ENCODE results near the gene FGF6. TPM values are rescaled to one million over a fixed set of nuclear protein-coding genes. Genes with fewer than 3 reads are reported as not detected.

Gene FGF6
- polyA plus RNA-seq, 1 of the 3 experiments (the other 2 are of a cell fraction), result not detected

DNA sequence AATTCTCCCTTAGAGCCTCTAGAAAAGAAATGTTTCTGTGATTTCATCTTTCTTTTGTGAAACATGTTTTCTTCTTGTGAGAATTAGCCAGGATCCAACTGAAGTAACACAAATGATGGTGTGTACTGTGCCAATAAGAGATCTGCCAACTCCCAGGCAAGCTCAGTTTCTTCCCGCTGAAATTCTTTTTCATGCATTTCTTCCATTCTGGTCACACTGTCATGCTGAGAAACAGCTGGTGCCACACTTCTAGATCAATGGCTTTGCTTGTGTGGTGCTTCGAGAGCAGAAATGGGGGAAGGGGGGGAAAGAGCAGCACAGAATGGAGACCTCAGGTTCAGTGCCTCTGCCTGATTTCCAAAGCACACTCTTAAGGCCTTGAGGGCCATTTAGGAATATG, 41.4 kb upstream of the FGF6 start:
- H3K4me1 ChIP-seq (ENCODE audit: control insufficient read depth in 1 of 2, insufficient read depth in 2 of 2, low read depth in 1 of 2, low read length in 1 of 2), result no peaks in the 10 kb centered on the region; a peak in 1 of 4 replicates
- no peak overlapping the region for H2AFZ ChIP-seq (ENCODE audit: low read depth)
- no peaks in the 10 kb centered on the region for H3K79me2 ChIP-seq (ENCODE audit: insufficient read depth)
- no peak for DNase-seq
- no peak overlapping the region for H3K4me3 ChIP-seq (ENCODE audit: low read depth in 2 of 2, low read length in 1 of 2)
- H3K36me3 ChIP-seq (replicated peaks in 1 of 2; ENCODE audit: control insufficient read depth in 1 of 2, insufficient read depth in 2 of 2, low read length in 1 of 2), result peaks cover 7 to 37% of the 10 kb centered on the region in 2 experiments
- no peaks in the 10 kb centered on the region for H3F3A ChIP-seq (replicated peaks; ENCODE audit: insufficient read depth)
- CTCF ChIA-PET, result interaction anchor here (0.6 kb wide), 1 partner anchor 104 kb away, joined by 3 read pairs; no protein-coding TSS in a partner anchor
- H3K27ac ChIP-seq (ENCODE audit: low read depth in 2 of 2, low read length in 1 of 2), result no peak overlapping the region
- TF ChIP-seq YY1 (IDR thresholded peaks at IDR 0.05; ENCODE audit: low read depth) (no peak), RAD21 (IDR thresholded peaks at IDR 0.05; ENCODE audit: low read length) (no peak), RFX5 (IDR thresholded peaks at IDR 0.05; ENCODE audit: low read length) (no peak)
- WGBS (ENCODE audit: low lambda C conversion rate), result 97% methylated on average over 2 of the region's 2 CpGs
- H3K9ac ChIP-seq, result no peak overlapping the region
- no peaks in the 10 kb centered on the region for H4K20me1 ChIP-seq (ENCODE audit: insufficient read depth)
- no peaks in the 10 kb centered on the region for H3K9me3 ChIP-seq
- H3K4me2 ChIP-seq, result no peak overlapping the region
- no peaks in the 10 kb centered on the region for H3K27me3 ChIP-seq (ENCODE audit: insufficient read depth)
- POLR2A ChIA-PET, result no interaction called here
- H3K9me2 ChIP-seq, result no peaks in the 10 kb centered on the region

- no peak overlapping the region for H3K4me3 ChIP-seq (ENCODE audit: low read depth in 2 of 2, low read length in 1 of 2)
- H3K79me2 ChIP-seq (ENCODE audit: insufficient read depth), result no peaks in the 10 kb centered on the region
- no peak for DNase-seq
- H3F3A ChIP-seq (replicated peaks; ENCODE audit: insufficient read depth), result no peaks in the 10 kb centered on the region
- H3K27me3 ChIP-seq (ENCODE audit: insufficient read depth), result no peaks in the 10 kb centered on the region
- TF ChIP-seq EP300 (IDR thresholded peaks at IDR 0.05; ENCODE audit: borderline replicate concordance in 1 of 2, low read depth in 1 of 2, low read length in 1 of 2) (no peak), IRF3 (IDR thresholded peaks at IDR 0.05; ENCODE audit: low read depth, low read length) (no peak), MXI1 (IDR thresholded peaks at IDR 0.05; ENCODE audit: low read depth, low read length) (no peak)
- peaks cover 7 to 33% of the 10 kb centered on the region in 2 experiments for H3K36me3 ChIP-seq (replicated peaks in 1 of 2; ENCODE audit: control insufficient read depth in 1 of 2, insufficient read depth in 2 of 2, low read length in 1 of 2)
- no peaks in the 10 kb centered on the region; a peak in 1 of 4 replicates for H3K4me1 ChIP-seq (ENCODE audit: control insufficient read depth in 1 of 2, insufficient read depth in 2 of 2, low read depth in 1 of 2, low read length in 1 of 2)
- 89% methylated on average over 4 of the region's 4 CpGs for WGBS (ENCODE audit: low lambda C conversion rate)
- ChIA-PET CTCF (no interaction called here), POLR2A (no interaction called here)
- no peaks in the 10 kb centered on the region for H4K20me1 ChIP-seq (ENCODE audit: insufficient read depth)
- H3K9me2 ChIP-seq, result no peaks in the 10 kb centered on the region
- no peak overlapping the region for H2AFZ ChIP-seq (ENCODE audit: low read depth)
- no peak overlapping the region for H3K9ac ChIP-seq
- no peaks in the 10 kb centered on the region for H3K9me3 ChIP-seq
- no peak overlapping the region for H3K27ac ChIP-seq (ENCODE audit: low read depth in 2 of 2, low read length in 1 of 2)
- no peak overlapping the region for H3K4me2 ChIP-seq
Measured at GRCh38 chr12:4486049-4486699, 40.6 kb upstream of the FGF6 start.

DNA sequence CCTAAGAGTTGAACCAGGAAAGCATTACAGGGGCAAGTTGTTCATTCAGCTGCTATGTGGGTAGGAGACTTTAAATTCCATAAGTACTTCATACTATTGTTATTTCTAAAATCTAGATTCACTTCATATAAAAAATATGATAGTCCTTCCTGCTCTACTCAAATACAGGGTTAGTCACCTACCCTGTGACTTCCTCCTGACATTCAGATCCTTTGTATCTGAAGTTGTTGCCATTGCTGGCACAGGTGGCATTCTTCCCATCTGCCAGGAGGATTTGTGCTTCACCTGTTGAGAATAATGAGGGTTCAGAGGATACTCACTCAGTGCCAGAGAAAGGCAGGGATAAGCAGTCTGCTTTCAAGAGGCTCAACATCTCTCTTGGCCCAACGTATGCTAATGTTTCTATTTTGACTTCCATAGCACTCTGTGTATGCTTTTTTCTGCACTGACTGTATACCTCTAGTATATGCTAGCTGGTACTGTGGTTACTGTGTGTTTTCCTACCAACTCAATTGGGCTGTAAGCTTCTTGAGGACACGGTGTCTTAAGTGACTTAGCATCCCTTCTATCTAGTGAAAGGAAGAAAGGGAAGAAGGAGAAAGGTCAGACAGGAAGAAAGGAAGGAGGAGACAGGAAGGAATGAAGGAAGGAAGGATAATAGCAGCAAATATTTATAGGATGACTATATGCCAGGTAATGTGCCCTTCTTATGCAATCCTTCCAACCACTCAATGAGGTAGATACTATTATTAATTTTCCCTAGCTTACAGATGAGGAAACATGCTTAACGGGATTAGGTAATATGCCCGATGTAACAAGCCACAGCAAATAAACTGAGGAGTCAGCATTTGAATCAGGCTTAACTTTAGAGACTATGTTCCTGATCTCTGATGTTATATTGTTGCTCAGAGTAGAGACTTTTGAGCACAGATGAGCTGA, 38.5 kb upstream of the FGF6 start:
- H3K79me2 ChIP-seq (ENCODE audit: insufficient read depth), result no peaks in the 10 kb centered on the region
- 61% methylated on average over 4 of the region's 4 CpGs for WGBS (ENCODE audit: low lambda C conversion rate)
- no peak overlapping the region for H2AFZ ChIP-seq (ENCODE audit: low read depth)
- no peaks in the 10 kb centered on the region for H3K9me2 ChIP-seq
- no peaks in the 10 kb centered on the region; a peak in 1 of 4 replicates for H3K4me1 ChIP-seq (ENCODE audit: control insufficient read depth in 1 of 2, insufficient read depth in 2 of 2, low read depth in 1 of 2, low read length in 1 of 2)
- H3K4me2 ChIP-seq, result no peak overlapping the region
- peaks cover 1 to 15% of the 10 kb centered on the region in 2 experiments for H3K36me3 ChIP-seq (replicated peaks in 1 of 2; ENCODE audit: control insufficient read depth in 1 of 2, insufficient read depth in 2 of 2, low read length in 1 of 2)
- H3K27me3 ChIP-seq (ENCODE audit: insufficient read depth), result no peaks in the 10 kb centered on the region
- H3F3A ChIP-seq (replicated peaks; ENCODE audit: insufficient read depth), result no peaks in the 10 kb centered on the region
- POLR2A ChIA-PET, result no interaction called here
- H3K9ac ChIP-seq, result no peak overlapping the region
- DNase-seq, result no peak
- CTCF ChIA-PET, result interaction anchor here (0.6 to 1.8 kb wide), 5 partner anchors 9 to 177 kb away, joined by 3 to 4 read pairs (median 3); no protein-coding TSS in a partner anchor
- H3K27ac ChIP-seq (ENCODE audit: low read depth in 2 of 2, low read length in 1 of 2), result no peak overlapping the region
- H4K20me1 ChIP-seq (ENCODE audit: insufficient read depth), result no peaks in the 10 kb centered on the region
- no peak overlapping the region for H3K4me3 ChIP-seq (ENCODE audit: low read depth in 2 of 2, low read length in 1 of 2)
- no peaks in the 10 kb centered on the region for H3K9me3 ChIP-seq
- no peak for TF ChIP-seq IRF3 (IDR thresholded peaks at IDR 0.05; ENCODE audit: low read depth, low read length)
- no peak for TF ChIP-seq NRF1 (IDR thresholded peaks at IDR 0.05; ENCODE audit: low read depth, low read length)
- TF ChIP-seq RAD21 (IDR thresholded peaks at IDR 0.05; ENCODE audit: low read length), result no peak
- TF ChIP-seq RCOR1 (IDR thresholded peaks at IDR 0.05; ENCODE audit: low read length), result no peak
- TF ChIP-seq GABPA (IDR thresholded peaks at IDR 0.05; ENCODE audit: low read depth), result no peak
- TF ChIP-seq EZH2phosphoT487 (IDR thresholded peaks at IDR 0.05; ENCODE audit: borderline replicate concordance, low read depth), result no peak
- TF ChIP-seq SIN3A (IDR thresholded peaks at IDR 0.05; ENCODE audit: borderline replicate concordance, low read depth, low read length), result no peak
- TF ChIP-seq MXI1 (IDR thresholded peaks at IDR 0.05; ENCODE audit: low read depth, low read length), result no peak
- TF ChIP-seq, protein P1, sequence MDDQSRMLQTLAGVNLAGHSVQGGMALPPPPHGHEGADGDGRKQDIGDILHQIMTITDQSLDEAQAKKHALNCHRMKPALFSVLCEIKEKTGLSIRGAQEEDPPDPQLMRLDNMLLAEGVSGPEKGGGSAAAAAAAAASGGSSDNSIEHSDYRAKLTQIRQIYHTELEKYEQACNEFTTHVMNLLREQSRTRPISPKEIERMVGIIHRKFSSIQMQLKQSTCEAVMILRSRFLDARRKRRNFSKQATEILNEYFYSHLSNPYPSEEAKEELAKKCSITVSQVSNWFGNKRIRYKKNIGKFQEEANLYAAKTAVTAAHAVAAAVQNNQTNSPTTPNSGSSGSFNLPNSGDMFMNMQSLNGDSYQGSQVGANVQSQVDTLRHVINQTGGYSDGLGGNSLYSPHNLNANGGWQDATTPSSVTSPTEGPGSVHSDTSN (IDR thresholded peaks at IDR 0.05), result no peak
- TF ChIP-seq CHD2 (IDR thresholded peaks at IDR 0.05; ENCODE audit: low read length, partially characterized antibody), result no peak
- TF ChIP-seq ELF1 (IDR thresholded peaks at IDR 0.05), result no peak
